ENCODE measurements around the gene OR3A2.

DNA sequence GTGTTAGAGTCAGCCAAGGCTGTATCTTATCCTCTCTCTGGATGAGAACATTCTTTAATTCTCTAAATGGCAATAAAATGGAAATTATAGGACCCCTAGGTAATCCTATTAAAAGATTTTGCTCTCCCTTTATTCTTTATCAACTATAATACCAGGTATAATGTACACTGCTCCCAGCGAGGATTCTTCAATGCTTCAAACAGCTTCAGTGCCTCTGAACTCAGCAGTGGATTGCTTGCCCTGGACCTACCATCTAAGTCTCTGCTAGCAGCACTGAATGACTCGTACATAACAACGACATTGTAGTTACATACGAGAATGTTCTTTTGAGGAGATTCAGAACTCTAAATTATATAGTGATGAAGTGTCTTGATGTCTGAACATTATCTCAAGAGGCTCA is 3.7 kb upstream of the OR3A2 start:
- TF ChIP-seq RAD21 (IDR thresholded peaks at IDR 0.05; ENCODE audit: low read depth), result no peak
- TF ChIP-seq TEAD4 (IDR thresholded peaks at IDR 0.05), result no peak
- TF ChIP-seq, protein P1, sequence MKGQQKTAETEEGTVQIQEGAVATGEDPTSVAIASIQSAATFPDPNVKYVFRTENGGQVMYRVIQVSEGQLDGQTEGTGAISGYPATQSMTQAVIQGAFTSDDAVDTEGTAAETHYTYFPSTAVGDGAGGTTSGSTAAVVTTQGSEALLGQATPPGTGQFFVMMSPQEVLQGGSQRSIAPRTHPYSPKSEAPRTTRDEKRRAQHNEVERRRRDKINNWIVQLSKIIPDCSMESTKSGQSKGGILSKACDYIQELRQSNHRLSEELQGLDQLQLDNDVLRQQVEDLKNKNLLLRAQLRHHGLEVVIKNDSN (IDR thresholded peaks at IDR 0.05), result no peak
